A549 (cell line): ENCODE results near the gene FAM237A. TPM values are rescaled to one million over a fixed set of nuclear protein-coding genes. Genes with fewer than 3 reads are reported as not detected.

Experiments used
- ATAC-seq, 2 experiments: fragments of 200-7000 bp in 1 of 2; fragments of >200 bp in 1 of 2; cut with Nextera tagmentation in 1 of 2; cut with Tn5 transposase in 1 of 2; 3 replicates each; pipeline versions ENCODE4 v1.8.0 to v1.9.1; 2018 to 2020; ENCODE audit warnings: mild to moderate bottlenecking in 1 of 2, moderate library complexity in 1 of 2
- CTCF ChIA-PET: fragments of 300-600 bp; sonication (Branson Sonifier 250); formaldehyde crosslinking; extraction: SDS; loops from one replicate; lab custom pipeline; 2021; ENCODE audit warnings: antibody characterized with exemption, inconsistent platforms; lab: Yijun Ruan, JAX
- POLR2A ChIA-PET: fragments of 350-600 bp; formaldehyde crosslinking; extraction: SDS; loops from one replicate; lab custom pipeline; 2021; ENCODE audit warnings: antibody characterized with exemption, inconsistent platforms; lab: Yijun Ruan, JAX
- DNase-seq, 2 experiments: peaks; one replicate each; pipeline versions ENCODE4 v3.0.0 to v3.0.0-alpha.2; 2011 to 2016; ENCODE audit warnings: low read depth in 1 of 2, low spot score in 1 of 2
- FAIRE-seq: peaks from 2 replicates; lab custom pipeline; 2011; peaks lifted over from hg19 to GRCh38; lab: Jason Lieb, UNC
- H3K27ac ChIP-seq, 2 experiments: fragments of >200 bp; sonication (Bioruptor Twin); formaldehyde crosslinking; 3 replicates each; pipeline ENCODE4 v1.5.1; 2016 to 2017
- H3K4me1 ChIP-seq: fragments of >200 bp; sonication (Bioruptor Twin); formaldehyde crosslinking; 3 replicates; pipeline ENCODE4 v1.6.1; 2016
- H3K4me2 ChIP-seq: fragments of >200 bp; sonication (Bioruptor Twin); formaldehyde crosslinking; 3 replicates; pipeline ENCODE4 v1.6.1; 2016
- H3K4me3 ChIP-seq: fragments of >200 bp; sonication (Bioruptor Twin); formaldehyde crosslinking; 3 replicates; pipeline ENCODE4 v1.5.1; 2016
- H3K9me3 ChIP-seq: fragments of >200 bp; sonication (Bioruptor Twin); formaldehyde crosslinking; 3 replicates; pipeline ENCODE4 v1.6.1; 2016
- CHD4 ChIP-seq: fragments of 200-600 bp; sonication (generic); IDR thresholded peaks from 2 replicates; pipeline ENCODE4 v1.6.1; 2016; ENCODE audit warnings: antibody characterized with exemption, mild to moderate bottlenecking, borderline replicate concordance
- EHF ChIP-seq: fragments of 250-450 bp; sonication (Bioruptor Pico); IDR thresholded peaks from 2 replicates; pipeline ENCODE4 v1.5.0; 2020; ENCODE audit warnings: mild to moderate bottlenecking
- EHMT2 ChIP-seq: fragments of 200-600 bp; sonication (generic); IDR thresholded peaks from 2 replicates; pipeline ENCODE4 v1.6.1; 2016; ENCODE audit warnings: antibody characterized with exemption, low read depth, mild to moderate bottlenecking, moderate library complexity
- EP300 ChIP-seq, 2 experiments: fragments of >200 bp; sonication (Bioruptor Twin); formaldehyde crosslinking; IDR thresholded peaks; 2 replicates in 1 of 2; 3 replicates in 1 of 2; pipeline ENCODE4 v1.6.1; 2016 to 2017
- ESRRA ChIP-seq: fragments of 150-350 bp; IDR thresholded peaks from 2 replicates; pipeline ENCODE4 v1.6.1; 2014; ENCODE audit warnings: mild to moderate bottlenecking, low read length, borderline replicate concordance
- GATA3 ChIP-seq: IDR thresholded peaks from 2 replicates; pipeline ENCODE4 v1.6.1; 2012; ENCODE audit warnings: borderline replicate concordance
- HDAC2 ChIP-seq: fragments of 200-600 bp; sonication (generic); IDR thresholded peaks from 2 replicates; pipeline ENCODE4 v1.6.1; 2016
- HEYL ChIP-seq: fragments of 250-450 bp; sonication (Bioruptor Pico); IDR thresholded peaks from 2 replicates; pipeline ENCODE4 v1.8.0; 2021; ENCODE audit warnings: mild to moderate bottlenecking, moderate library complexity
- JUN ChIP-seq, 2 experiments: fragments of >200 bp; sonication (Bioruptor Twin); formaldehyde crosslinking; IDR thresholded peaks; 2 replicates in 1 of 2; 3 replicates in 1 of 2; pipeline ENCODE4 v1.6.1; 2016 to 2017
- KDM5A ChIP-seq: fragments of 200-600 bp; sonication (generic); IDR thresholded peaks from 2 replicates; pipeline ENCODE4 v1.6.1; 2016; ENCODE audit warnings: antibody characterized with exemption, mild to moderate bottlenecking
- MAFK ChIP-seq: fragments of 450-650 bp; IDR thresholded peaks from 2 replicates; pipeline ENCODE4 v1.6.1; 2014; ENCODE audit not compliant: partially characterized antibody
- PHF8 ChIP-seq: fragments of 200-600 bp; sonication (generic); IDR thresholded peaks from 2 replicates; pipeline ENCODE4 v1.6.1; 2016; ENCODE audit warnings: low read depth, mild to moderate bottlenecking, antibody characterized with exemption, moderate library complexity, borderline replicate concordance
- POLR2A ChIP-seq: IDR thresholded peaks from 2 replicates; pipeline ENCODE4 v1.6.1; 2012; ENCODE audit warnings: mild to moderate bottlenecking, low read length
- RAD21 ChIP-seq, 2 experiments: fragments of >200 bp in 1 of 2; sonication (Bioruptor Twin) in 1 of 2; formaldehyde crosslinking in 1 of 2; IDR thresholded peaks in 1 of 2; conservative IDR thresholded peaks in 1 of 2; 2 replicates in 1 of 2; 3 replicates in 1 of 2; pipeline ENCODE4 v1.6.1; 2012 to 2018; ENCODE audit warnings: inconsistent platforms in 1 of 2
- RFX5 ChIP-seq: fragments of 450-650 bp; IDR thresholded peaks from 2 replicates; pipeline ENCODE4 v1.7.1; 2014; ENCODE audit warnings: antibody characterized with exemption, mild to moderate bottlenecking, moderate library complexity
- RNF2 ChIP-seq: fragments of 200-600 bp; sonication (generic); IDR thresholded peaks from 2 replicates; pipeline ENCODE4 v1.6.1; 2016; ENCODE audit warnings: low read depth, mild to moderate bottlenecking, antibody characterized with exemption, moderate library complexity, borderline replicate concordance
- SMC3 ChIP-seq: fragments of >200 bp; sonication (Bioruptor Twin); formaldehyde crosslinking; IDR thresholded peaks from 3 replicates; pipeline ENCODE4 v1.6.1; 2018; ENCODE audit warnings: inconsistent platforms
- SREBF2 ChIP-seq: fragments of 450-650 bp; IDR thresholded peaks from 2 replicates; pipeline ENCODE4 v1.6.1; 2014; ENCODE audit warnings: mild to moderate bottlenecking, moderate library complexity
- ZC3H11A ChIP-seq: fragments of 450-650 bp; IDR thresholded peaks from 2 replicates; pipeline ENCODE4 v1.6.1; 2014; ENCODE audit warnings: antibody characterized with exemption, mild to moderate bottlenecking
- WGBS: methylation state at CpG from one replicate; pipeline ENCODE4 v1.1.6; 2017; ENCODE audit errors: missing lambda C conversion rate; 5-methylcytosine and 5-hydroxymethylcytosine counted together
- polyA plus RNA-seq, 4 experiments: library from polyadenylated mRNA; depleted of rRNA in 3 of 4; stranded (reverse); fragments of >200 nt; fragmentation: RNase III in 1 of 4; extraction: RNeasy Plus Mini Kit Qiagen cat#74134 plus additional on column Dnase treatment in 1 of 4; gene quantifications; 2 replicates in 3 of 4; 3 replicates in 1 of 4; pipeline ENCODE4 v1.2.3, GENCODE V29; 2011 to 2017
- TF ChIP-seq, protein P1 (sequence below): fragments of >200 bp; sonication (Bioruptor Twin); formaldehyde crosslinking; IDR thresholded peaks from 2 replicates; pipeline ENCODE4 v1.6.1; 2016
- TF ChIP-seq, protein P2 (sequence below): fragments of 200-600 bp; sonication (generic); IDR thresholded peaks from 2 replicates; pipeline ENCODE4 v1.6.1; 2016; ENCODE audit warnings: antibody characterized with exemption, mild to moderate bottlenecking, moderate library complexity
- TF ChIP-seq, protein P3 (sequence below): fragments of >200 bp; sonication (Bioruptor Twin); formaldehyde crosslinking; IDR thresholded peaks from 3 replicates; pipeline ENCODE4 v1.6.1; 2016
- TF ChIP-seq, protein P4 (sequence below): IDR thresholded peaks from 2 replicates; pipeline ENCODE4 v1.6.1; 2012
- TF ChIP-seq, protein P5 (sequence below): fragments of >200 bp; sonication (Bioruptor Twin); formaldehyde crosslinking; IDR thresholded peaks from 3 replicates; pipeline ENCODE4 v1.5.1; 2016

The FAM237A gene
- polyA plus RNA-seq, 2 of the 4 experiments (the other 2 are of a cell fraction) = not detected

DNA sequence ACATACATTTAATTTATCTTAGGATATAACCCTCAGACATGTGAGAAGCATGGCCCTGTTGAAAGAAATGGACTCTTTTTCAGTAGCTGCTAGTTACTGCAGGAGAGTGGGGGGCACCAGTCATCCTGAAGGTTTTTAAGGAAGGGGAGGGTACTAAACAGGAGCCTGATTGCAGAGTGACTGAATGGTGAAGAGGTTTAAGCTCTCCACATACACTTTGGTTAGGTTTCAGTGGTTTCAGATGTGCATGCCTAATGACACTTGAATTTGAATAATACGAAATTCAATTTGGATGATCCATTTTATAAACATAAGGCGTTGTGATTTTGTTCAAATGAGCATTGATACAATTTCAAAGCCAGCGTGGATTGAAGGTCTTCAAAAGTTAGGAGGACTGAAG, 10.9 kb upstream of the FAM237A start (continued):
- no peak for TF ChIP-seq SREBF2
- no peak for TF ChIP-seq ZC3H11A
- TF ChIP-seq RNF2 = no peak
- TF ChIP-seq GATA3 = no peak
- no peak for TF ChIP-seq KDM5A
- no peak for TF ChIP-seq CHD4
- no peak for TF ChIP-seq EHMT2
- TF ChIP-seq, protein P1, sequence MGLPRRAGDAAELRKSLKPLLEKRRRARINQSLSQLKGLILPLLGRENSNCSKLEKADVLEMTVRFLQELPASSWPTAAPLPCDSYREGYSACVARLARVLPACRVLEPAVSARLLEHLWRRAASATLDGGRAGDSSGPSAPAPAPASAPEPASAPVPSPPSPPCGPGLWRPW = no peak
- TF ChIP-seq, protein P2, sequence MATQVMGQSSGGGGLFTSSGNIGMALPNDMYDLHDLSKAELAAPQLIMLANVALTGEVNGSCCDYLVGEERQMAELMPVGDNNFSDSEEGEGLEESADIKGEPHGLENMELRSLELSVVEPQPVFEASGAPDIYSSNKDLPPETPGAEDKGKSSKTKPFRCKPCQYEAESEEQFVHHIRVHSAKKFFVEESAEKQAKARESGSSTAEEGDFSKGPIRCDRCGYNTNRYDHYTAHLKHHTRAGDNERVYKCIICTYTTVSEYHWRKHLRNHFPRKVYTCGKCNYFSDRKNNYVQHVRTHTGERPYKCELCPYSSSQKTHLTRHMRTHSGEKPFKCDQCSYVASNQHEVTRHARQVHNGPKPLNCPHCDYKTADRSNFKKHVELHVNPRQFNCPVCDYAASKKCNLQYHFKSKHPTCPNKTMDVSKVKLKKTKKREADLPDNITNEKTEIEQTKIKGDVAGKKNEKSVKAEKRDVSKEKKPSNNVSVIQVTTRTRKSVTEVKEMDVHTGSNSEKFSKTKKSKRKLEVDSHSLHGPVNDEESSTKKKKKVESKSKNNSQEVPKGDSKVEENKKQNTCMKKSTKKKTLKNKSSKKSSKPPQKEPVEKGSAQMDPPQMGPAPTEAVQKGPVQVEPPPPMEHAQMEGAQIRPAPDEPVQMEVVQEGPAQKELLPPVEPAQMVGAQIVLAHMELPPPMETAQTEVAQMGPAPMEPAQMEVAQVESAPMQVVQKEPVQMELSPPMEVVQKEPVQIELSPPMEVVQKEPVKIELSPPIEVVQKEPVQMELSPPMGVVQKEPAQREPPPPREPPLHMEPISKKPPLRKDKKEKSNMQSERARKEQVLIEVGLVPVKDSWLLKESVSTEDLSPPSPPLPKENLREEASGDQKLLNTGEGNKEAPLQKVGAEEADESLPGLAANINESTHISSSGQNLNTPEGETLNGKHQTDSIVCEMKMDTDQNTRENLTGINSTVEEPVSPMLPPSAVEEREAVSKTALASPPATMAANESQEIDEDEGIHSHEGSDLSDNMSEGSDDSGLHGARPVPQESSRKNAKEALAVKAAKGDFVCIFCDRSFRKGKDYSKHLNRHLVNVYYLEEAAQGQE = no peak

DNA sequence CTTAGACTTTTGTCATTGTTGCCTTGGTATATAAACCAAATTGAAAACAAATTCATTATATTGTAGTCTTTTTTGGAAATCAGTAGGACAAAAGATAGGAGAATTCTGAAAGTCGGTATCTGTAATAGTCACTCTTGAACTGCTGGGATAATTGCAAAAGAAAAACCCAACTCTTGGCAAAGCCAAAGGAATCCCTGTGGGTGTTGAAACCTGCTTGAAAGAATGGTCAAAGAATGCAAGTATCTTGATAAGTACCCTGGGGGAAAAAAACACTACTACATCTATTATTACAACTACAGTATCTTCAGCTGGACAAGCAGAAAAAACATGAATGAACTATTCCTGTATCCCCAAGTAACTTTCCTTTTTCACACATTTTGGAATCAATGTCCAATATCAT, 7.3 kb upstream of the FAM237A start:
- ATAC-seq = no peak
- Histone ChIP-seq H3K4me1 (no peaks in the 10 kb centered on the region), H3K9me3 (no peaks in the 10 kb centered on the region), H3K4me2 (no peak overlapping the region)
- TF ChIP-seq RFX5 (no peak), HDAC2 (no peak), POLR2A (no peak), MAFK (no peak), SMC3 (no peak), JUN (IDR thresholded peaks at IDR 0.05) (no peak), ESRRA (no peak), EHMT2 (no peak), EHF (no peak), PHF8 (no peak), EP300 (IDR thresholded peaks at IDR 0.05) (no peak), HEYL (CRISPR knock-in tag) (no peak), RAD21 (conservative IDR thresholded peaks at IDR 0.05 in 1 of 2, IDR thresholded peaks at IDR 0.05 in 1 of 2) (no peak)
- TF ChIP-seq, protein P3, sequence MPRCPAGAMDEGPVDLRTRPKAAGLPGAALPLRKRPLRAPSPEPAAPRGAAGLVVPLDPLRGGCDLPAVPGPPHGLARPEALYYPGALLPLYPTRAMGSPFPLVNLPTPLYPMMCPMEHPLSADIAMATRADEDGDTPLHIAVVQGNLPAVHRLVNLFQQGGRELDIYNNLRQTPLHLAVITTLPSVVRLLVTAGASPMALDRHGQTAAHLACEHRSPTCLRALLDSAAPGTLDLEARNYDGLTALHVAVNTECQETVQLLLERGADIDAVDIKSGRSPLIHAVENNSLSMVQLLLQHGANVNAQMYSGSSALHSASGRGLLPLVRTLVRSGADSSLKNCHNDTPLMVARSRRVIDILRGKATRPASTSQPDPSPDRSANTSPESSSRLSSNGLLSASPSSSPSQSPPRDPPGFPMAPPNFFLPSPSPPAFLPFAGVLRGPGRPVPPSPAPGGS = no peak
- TF ChIP-seq, protein P4, sequence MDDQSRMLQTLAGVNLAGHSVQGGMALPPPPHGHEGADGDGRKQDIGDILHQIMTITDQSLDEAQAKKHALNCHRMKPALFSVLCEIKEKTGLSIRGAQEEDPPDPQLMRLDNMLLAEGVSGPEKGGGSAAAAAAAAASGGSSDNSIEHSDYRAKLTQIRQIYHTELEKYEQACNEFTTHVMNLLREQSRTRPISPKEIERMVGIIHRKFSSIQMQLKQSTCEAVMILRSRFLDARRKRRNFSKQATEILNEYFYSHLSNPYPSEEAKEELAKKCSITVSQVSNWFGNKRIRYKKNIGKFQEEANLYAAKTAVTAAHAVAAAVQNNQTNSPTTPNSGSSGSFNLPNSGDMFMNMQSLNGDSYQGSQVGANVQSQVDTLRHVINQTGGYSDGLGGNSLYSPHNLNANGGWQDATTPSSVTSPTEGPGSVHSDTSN = no peak
- TF ChIP-seq, protein P5, sequence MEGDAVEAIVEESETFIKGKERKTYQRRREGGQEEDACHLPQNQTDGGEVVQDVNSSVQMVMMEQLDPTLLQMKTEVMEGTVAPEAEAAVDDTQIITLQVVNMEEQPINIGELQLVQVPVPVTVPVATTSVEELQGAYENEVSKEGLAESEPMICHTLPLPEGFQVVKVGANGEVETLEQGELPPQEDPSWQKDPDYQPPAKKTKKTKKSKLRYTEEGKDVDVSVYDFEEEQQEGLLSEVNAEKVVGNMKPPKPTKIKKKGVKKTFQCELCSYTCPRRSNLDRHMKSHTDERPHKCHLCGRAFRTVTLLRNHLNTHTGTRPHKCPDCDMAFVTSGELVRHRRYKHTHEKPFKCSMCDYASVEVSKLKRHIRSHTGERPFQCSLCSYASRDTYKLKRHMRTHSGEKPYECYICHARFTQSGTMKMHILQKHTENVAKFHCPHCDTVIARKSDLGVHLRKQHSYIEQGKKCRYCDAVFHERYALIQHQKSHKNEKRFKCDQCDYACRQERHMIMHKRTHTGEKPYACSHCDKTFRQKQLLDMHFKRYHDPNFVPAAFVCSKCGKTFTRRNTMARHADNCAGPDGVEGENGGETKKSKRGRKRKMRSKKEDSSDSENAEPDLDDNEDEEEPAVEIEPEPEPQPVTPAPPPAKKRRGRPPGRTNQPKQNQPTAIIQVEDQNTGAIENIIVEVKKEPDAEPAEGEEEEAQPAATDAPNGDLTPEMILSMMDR = no peak
- TF ChIP-seq, all 56 proteins: peak for 0
- DNase-seq (no peak), FAIRE-seq (no peak)
- ChIA-PET POLR2A (no interaction called here), CTCF (no interaction called here)
- Histone ChIP-seq H3K27ac (no peak overlapping the region), H3K4me3 (no peak overlapping the region)
- 2% methylated on average over 1 of the region's 1 CpG for WGBS
